Measurements from ENCODE around the gene DTX1. TPM values are rescaled to one million over a fixed set of nuclear protein-coding genes. Genes with fewer than 3 reads are reported as not detected.

Gene DTX1
- polyA plus RNA-seq, 1 donor (not counting 4 experiments of a cell fraction or from before 2014, with no cell fraction given) = not detected

DNA sequence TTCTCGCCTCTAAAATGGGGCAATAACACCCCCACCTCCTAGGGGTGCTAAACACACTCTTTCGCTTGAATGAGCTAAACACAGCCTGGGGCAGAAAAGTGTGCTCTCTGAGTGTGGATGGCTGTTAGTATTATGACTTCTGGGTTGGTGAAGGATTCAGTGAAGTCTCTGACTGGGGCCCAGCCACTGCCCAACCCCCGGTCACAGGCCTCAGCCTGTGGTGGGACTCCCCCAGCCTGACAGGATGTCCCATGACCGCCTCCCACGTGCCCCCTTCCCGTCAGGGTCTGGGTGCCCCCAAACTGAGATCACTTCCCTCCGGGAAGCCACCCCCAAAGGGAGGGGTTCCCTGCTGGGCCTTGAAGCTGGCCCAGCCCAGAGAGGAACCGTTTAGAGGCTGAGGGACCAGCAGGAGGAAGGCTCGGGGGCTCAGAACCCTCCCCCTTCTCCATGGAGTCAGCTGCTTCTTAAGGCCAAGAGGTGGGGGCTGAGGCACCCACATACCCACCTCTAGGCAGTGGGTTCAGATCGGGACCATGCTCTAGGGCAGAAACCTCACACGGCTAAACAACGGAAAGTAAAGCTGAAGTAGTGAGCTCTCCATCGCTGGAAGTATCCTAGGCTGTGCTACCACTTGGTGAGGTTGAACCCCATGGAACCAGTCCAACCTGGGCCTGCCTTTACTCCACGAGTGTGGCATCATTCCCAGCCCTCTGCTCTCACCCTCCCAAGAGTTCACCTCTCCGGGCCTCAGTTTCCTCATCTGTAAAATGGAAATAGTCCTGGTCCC lies 13.8 kb downstream of the DTX1 start:
- Histone ChIP-seq H3K9ac (ENCODE audit: control insufficient read depth, extremely low read depth, insufficient read depth, low read length) (no peak overlapping the region), H3K4me2 (ENCODE audit: control insufficient read depth, extremely low read depth, insufficient read depth, low read depth, low read length) (no peak overlapping the region), H3K27ac (ENCODE audit: control insufficient read depth, insufficient read depth, low read length) (no peak overlapping the region), H3K4me3 (ENCODE audit: control insufficient read depth in 2 of 3, extremely low read depth in 1 of 3, insufficient read depth in 2 of 3, low read depth in 1 of 3, low read length in 3 of 3) (no peak overlapping the region), H3K79me2 (ENCODE audit: control insufficient read depth, insufficient read depth, low read length) (no peaks in the 10 kb centered on the region), H3K9me3 (ENCODE audit: control insufficient read depth, low read depth, low read length) (no peaks in the 10 kb centered on the region), H2AFZ (ENCODE audit: control insufficient read depth, low read length) (no peak overlapping the region), H3K27me3 (ENCODE audit: control insufficient read depth, extremely low read depth, insufficient read depth, low read length) (peaks cover 18% of the 10 kb centered on the region), H4K20me1 (ENCODE audit: control insufficient read depth, extremely low read depth, insufficient read depth, low read length) (no peaks in the 10 kb centered on the region), H3K4me1 (ENCODE audit: control insufficient read depth, extremely low read depth, insufficient read depth, low read length) (no peaks in the 10 kb centered on the region), H3K9me1 (ENCODE audit: control insufficient read depth, extremely low read depth, insufficient read depth, low read length) (no peaks in the 10 kb centered on the region), H3K36me3 (ENCODE audit: control insufficient read depth in 2 of 2, extremely low read depth in 1 of 2, insufficient read depth in 2 of 2, low read length in 2 of 2) (no peaks in the 10 kb centered on the region)
- TF ChIP-seq, protein P1, sequence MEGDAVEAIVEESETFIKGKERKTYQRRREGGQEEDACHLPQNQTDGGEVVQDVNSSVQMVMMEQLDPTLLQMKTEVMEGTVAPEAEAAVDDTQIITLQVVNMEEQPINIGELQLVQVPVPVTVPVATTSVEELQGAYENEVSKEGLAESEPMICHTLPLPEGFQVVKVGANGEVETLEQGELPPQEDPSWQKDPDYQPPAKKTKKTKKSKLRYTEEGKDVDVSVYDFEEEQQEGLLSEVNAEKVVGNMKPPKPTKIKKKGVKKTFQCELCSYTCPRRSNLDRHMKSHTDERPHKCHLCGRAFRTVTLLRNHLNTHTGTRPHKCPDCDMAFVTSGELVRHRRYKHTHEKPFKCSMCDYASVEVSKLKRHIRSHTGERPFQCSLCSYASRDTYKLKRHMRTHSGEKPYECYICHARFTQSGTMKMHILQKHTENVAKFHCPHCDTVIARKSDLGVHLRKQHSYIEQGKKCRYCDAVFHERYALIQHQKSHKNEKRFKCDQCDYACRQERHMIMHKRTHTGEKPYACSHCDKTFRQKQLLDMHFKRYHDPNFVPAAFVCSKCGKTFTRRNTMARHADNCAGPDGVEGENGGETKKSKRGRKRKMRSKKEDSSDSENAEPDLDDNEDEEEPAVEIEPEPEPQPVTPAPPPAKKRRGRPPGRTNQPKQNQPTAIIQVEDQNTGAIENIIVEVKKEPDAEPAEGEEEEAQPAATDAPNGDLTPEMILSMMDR (optimal IDR thresholded peaks at IDR 0.05 in 1 of 3, IDR thresholded peaks at IDR 0.05 in 1 of 3, conservative IDR thresholded peaks at IDR 0.05 in 1 of 3; ENCODE audit: extremely low read depth in 1 of 3, insufficient read depth in 2 of 3, low read length in 3 of 3) = no peak
- no peak for TF ChIP-seq EZH2 (IDR thresholded peaks at IDR 0.05; ENCODE audit: low read length)
- FAIRE-seq = no peak
- dilution Hi-C loops (cut with MboI; ENCODE audit: extremely low pct_ligation_motif_present, low sequenced_read_pairs) = loop anchor here (25.0 kb wide), 1 partner anchor 92 kb away; no protein-coding TSS in a partner anchor
- no peak for DNase-seq (ENCODE audit: low read depth, low spot score)

DNA sequence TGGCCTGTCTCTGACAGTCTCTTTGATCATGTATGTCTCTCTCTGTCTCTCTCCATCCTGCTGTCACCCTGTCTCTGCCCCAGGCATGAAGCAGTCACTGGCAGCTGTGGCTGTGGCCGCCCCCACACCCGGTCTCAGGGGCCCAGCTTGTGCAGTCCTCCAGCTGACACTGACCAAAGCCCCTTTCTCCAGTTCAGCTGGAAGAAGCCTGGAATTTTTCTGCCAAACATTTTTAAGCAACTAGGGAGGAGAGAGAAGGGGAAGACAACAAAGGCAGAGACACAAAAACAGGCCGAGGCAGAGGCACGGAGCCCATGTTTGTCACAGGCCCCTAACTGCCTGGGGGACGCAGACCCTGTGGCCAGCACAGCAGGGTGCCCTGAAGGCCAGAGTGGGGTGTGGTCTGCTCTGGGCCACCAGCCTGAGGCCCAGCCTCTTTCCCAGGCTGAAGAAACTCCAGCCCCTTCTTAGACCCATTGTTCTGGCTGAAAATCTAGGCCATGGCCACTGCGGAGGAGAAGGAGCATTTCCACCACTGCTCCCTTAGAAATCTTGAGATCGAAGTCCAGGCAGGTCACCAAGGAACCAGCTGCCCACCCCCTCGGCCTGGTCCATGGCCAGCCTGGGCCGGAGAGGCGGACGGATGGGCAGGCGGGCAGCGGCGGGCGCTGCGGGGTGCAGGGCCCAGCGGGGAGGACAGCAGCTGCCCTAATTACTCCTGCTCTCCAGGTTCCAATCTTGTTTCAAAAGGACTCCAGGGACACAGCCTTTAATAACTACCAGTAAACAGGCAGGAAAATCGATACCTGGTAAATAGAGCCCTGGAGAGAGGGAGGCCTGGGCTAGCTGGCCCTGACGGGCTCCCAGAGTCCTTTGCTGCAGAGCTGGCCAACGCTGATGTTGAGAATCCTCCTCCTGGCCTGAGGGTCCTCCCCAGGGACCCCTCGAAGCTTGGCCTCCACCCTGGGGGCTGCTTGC lies 14.9 kb downstream of the DTX1 start:
- H3K9ac ChIP-seq (ENCODE audit: control insufficient read depth, extremely low read depth, insufficient read depth, low read length) = no peak overlapping the region
- H3K9me3 ChIP-seq (ENCODE audit: control insufficient read depth, low read depth, low read length) = no peaks in the 10 kb centered on the region
- no peak overlapping the region for H3K27ac ChIP-seq (ENCODE audit: control insufficient read depth, insufficient read depth, low read length)
- dilution Hi-C loops (cut with MboI; ENCODE audit: extremely low pct_ligation_motif_present, low sequenced_read_pairs) = loop anchor here (25.0 kb wide), 1 partner anchor 91 kb away; no protein-coding TSS in a partner anchor
- H3K79me2 ChIP-seq (ENCODE audit: control insufficient read depth, insufficient read depth, low read length) = no peaks in the 10 kb centered on the region
- no peak overlapping the region for H3K4me3 ChIP-seq (ENCODE audit: control insufficient read depth in 2 of 3, extremely low read depth in 1 of 3, insufficient read depth in 2 of 3, low read depth in 1 of 3, low read length in 3 of 3)
- H3K9me1 ChIP-seq (ENCODE audit: control insufficient read depth, extremely low read depth, insufficient read depth, low read length) = no peaks in the 10 kb centered on the region
- peaks cover 18% of the 10 kb centered on the region for H3K27me3 ChIP-seq (ENCODE audit: control insufficient read depth, extremely low read depth, insufficient read depth, low read length)
- no peaks in the 10 kb centered on the region for H3K4me1 ChIP-seq (ENCODE audit: control insufficient read depth, extremely low read depth, insufficient read depth, low read length)
- H3K4me2 ChIP-seq (ENCODE audit: control insufficient read depth, extremely low read depth, insufficient read depth, low read depth, low read length) = no peak overlapping the region
- DNase-seq (ENCODE audit: low read depth, low spot score) = no peak
- FAIRE-seq = no peak
- H2AFZ ChIP-seq (ENCODE audit: control insufficient read depth, low read length) = no peak overlapping the region
- H4K20me1 ChIP-seq (ENCODE audit: control insufficient read depth, extremely low read depth, insufficient read depth, low read length) = no peaks in the 10 kb centered on the region
- H3K36me3 ChIP-seq (ENCODE audit: control insufficient read depth in 2 of 2, extremely low read depth in 1 of 2, insufficient read depth in 2 of 2, low read length in 2 of 2) = no peaks in the 10 kb centered on the region
- TF ChIP-seq, protein P1 (optimal IDR thresholded peaks at IDR 0.05 in 1 of 3, IDR thresholded peaks at IDR 0.05 in 1 of 3, conservative IDR thresholded peaks at IDR 0.05 in 1 of 3; ENCODE audit: extremely low read depth in 1 of 3, insufficient read depth in 2 of 3, low read length in 3 of 3) = no peak
- TF ChIP-seq EZH2 (IDR thresholded peaks at IDR 0.05; ENCODE audit: low read length) = no peak

Data from keratinocyte (primary cell).